Stimulated activated CD8-positive, alpha-beta memory T cell treated with anti-CD3 and anti-CD28 coated beads, Interleukin-4, amount 100 ng/mL, for 1 hour (primary cell): ENCODE data around the gene DIP2A.
"Not testable (repeated sequence)": the region's sequence is repeated elsewhere in the genome, so short reads cannot be mapped to it uniquely, and the experiment has no call there.

ENCODE experiments used
- DNase-seq, 2 donors: peaks; one replicate each; pipeline ENCODE4 v3.0.0-alpha.2; 2020; ENCODE audit warnings: low read depth in 2 of 2, low spot score in 1 of 2

Gene DIP2A

GRCh38 chr21:46554431-46555224 lies 95.9 kb downstream of the DIP2A start:
- no peak for DNase-seq

- no peak for DNase-seq
These were observed 96.5 kb downstream of the DIP2A start for GRCh38 chr21:46555225-46555617.

GRCh38 chr21:46555678-46556077 lies 97.0 kb downstream of the DIP2A start:
- no peak for DNase-seq

GRCh38 chr21:46556802-46557201 lies 98.1 kb downstream of the DIP2A start:
- DNase-seq: no peak

- DNase-seq: no peak
These were observed 98.8 kb downstream of the DIP2A start for GRCh38 chr21:46557469-46557868.

GRCh38 chr21:46557919-46558392 lies 99.3 kb downstream of the DIP2A start:
- no peak for DNase-seq

GRCh38 chr21:46559291-46559983 lies 100.7 kb downstream of the DIP2A start:
- no peak for DNase-seq

GRCh38 chr21:46560568-46561444 lies 102.1 kb downstream of the DIP2A start:
- no peak for DNase-seq

- DNase-seq: no peak
These were observed 102.9 kb downstream of the DIP2A start for GRCh38 chr21:46561445-46562090.

GRCh38 chr21:46562472-46562871 lies 103.8 kb downstream of the DIP2A start:
- DNase-seq: no peak

- DNase-seq: no peak
These were observed 104.4 kb downstream of the DIP2A start for GRCh38 chr21:46562964-46563607.

GRCh38 chr21:46564391-46564790 lies 105.7 kb downstream of the DIP2A start:
- no peak for DNase-seq

GRCh38 chr21:46567348-46567747 lies 108.7 kb downstream of the DIP2A start:
- DNase-seq: no peak

- DNase-seq: no peak
These were observed 109.9 kb downstream of the DIP2A start for GRCh38 chr21:46568562-46568961.

- no peak for DNase-seq
These were observed 110.4 kb downstream of the DIP2A start for GRCh38 chr21:46569081-46569480.

- DNase-seq: no peak
These were observed 111.4 kb downstream of the DIP2A start for GRCh38 chr21:46570119-46570518.

GRCh38 chr21:46570631-46571030 lies 111.9 kb downstream of the DIP2A start:
- no peak for DNase-seq

GRCh38 chr21:46572850-46573249 lies 114.2 kb downstream of the DIP2A start:
- no peak for DNase-seq

- DNase-seq: not testable (repeated sequence)
These were observed 119.1 kb downstream of the DIP2A start for GRCh38 chr21:46577786-46578185.

GRCh38 chr21:46579394-46579793 lies 120.7 kb downstream of the DIP2A start:
- DNase-seq: not testable (repeated sequence)
